Jurkat, Clone E6-1 (cell line): Measurements from ENCODE around the gene FTL.

Source experiments
- DNase-seq: peaks from one replicate; pipeline ENCODE4 v3.0.0-alpha.2; 2011; ENCODE audit warnings: low read depth, low spot score
- H3K4me3 ChIP-seq: 2 replicates; pipeline ENCODE4 v1.5.1; 2011; ENCODE audit warnings: mild to moderate bottlenecking, low read length, control low read depth, moderate library complexity

Gene FTL

DNA sequence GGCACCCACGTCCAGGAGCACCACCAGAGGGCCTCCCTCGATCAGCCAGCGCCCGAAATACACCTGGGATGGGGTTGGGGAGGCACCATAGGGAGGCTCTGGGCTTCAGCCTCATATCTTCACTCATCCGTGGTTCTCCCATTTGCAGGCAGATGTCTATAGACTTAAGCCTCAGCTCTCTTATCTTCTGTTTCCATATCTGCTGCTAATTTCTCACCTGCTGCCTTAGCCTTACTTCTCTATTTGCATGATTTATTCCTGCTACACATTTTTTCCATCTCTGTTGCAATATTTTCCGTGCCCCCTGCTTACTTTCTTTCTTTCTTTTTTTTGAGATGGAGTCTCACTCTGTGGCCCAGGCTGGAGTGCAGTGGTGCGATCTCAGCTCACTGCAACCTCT, 22.2 kb downstream of the FTL start:
- H3K4me3 ChIP-seq = no peak overlapping the region
- DNase-seq = no peak

DNA sequence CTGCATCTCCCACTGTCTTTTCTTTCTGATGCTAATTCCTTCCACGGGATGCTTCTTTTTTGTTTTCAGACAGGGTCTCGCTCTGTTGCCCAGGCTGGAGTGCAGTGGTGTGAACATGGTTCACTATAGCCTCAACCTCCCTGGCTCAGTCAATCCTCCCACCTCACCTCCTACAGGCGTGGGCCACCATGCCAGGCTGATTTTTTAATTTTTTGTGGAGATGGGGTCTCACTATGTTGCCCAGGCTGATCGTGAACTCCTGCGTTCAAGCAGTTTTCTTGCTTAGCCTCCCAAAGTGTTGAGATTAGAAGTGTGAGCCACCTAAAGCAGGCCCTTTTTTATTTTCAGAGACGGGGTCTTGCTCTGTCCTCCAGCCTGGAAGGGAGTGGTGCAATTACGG, 23.2 kb downstream of the FTL start:
- H3K4me3 ChIP-seq = no peak overlapping the region
- no peak for DNase-seq

DNA sequence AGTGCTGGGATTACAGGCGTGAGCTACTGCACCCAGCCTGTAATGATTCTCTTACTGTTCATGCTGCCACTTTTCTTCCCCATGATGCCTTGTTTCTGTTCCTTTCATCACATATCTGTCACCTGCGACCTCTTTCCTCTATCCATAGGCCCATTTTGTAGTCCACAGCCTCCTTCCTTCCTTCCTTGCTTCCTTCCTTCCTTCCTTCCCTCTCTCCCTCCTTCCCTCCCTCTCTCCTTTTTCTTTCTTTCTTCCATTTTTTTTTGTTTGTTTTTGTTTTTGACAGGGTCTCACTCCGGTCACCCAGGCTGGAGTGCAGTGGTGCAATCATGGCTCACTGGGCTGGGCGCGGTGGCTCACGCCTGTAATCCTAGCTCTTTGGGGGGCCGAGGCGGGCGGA, 23.8 kb downstream of the FTL start:
- DNase-seq = no peak

DNA sequence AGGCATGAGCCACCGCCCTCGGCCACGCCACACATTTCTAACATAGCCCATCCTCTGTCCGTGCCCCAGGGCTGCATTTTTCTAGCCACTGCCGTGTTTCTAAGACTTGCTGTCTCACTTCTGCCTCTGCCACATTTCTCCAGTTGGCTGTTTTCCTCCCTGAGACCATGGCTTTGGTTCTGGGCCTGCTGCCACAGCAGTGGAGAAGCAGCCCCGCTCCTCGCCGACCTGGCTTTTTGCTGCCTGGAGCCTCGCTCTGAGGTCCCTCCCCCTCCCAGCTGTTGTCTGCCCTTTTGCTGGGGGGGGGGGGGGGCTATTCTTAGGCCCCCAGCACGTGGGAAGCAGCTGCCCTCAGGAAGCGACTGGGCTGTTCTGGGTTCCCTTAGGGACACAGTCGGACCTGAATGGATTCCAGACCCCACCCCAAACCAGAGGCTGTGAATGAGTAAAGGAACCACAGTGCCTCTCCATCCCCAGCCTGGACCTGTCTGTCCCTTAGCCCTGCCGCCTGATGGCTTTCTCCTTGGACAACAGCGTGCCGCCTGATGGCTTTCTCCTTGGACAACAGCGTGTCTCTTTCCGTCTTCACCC, 24.7 kb downstream of the FTL start:
- no peak for DNase-seq
- no peak overlapping the region for H3K4me3 ChIP-seq

More for the DNA sequence above, 23.8 kb downstream of the FTL start:
- no peak overlapping the region for H3K4me3 ChIP-seq

DNA sequence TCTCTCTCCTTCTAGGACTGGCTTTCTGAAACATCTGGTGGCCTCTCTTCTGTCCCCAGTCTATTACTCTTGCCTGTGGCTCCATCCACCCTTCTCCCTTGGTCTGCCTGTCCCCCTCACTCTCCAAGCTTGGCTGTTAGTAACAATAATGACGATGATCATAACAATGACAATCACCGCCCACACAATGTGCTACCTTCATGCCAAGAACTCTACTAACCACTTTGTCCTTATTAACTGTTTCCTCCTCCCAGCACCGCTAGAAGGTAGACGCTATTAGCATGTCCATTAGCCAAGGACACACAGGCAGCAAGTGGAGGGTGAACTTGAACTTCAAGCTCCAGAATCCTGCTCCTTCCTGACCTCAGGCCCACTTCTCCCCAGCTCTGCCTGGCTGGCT, 25.3 kb downstream of the FTL start:
- no peak overlapping the region for H3K4me3 ChIP-seq
- DNase-seq = no peak

DNA sequence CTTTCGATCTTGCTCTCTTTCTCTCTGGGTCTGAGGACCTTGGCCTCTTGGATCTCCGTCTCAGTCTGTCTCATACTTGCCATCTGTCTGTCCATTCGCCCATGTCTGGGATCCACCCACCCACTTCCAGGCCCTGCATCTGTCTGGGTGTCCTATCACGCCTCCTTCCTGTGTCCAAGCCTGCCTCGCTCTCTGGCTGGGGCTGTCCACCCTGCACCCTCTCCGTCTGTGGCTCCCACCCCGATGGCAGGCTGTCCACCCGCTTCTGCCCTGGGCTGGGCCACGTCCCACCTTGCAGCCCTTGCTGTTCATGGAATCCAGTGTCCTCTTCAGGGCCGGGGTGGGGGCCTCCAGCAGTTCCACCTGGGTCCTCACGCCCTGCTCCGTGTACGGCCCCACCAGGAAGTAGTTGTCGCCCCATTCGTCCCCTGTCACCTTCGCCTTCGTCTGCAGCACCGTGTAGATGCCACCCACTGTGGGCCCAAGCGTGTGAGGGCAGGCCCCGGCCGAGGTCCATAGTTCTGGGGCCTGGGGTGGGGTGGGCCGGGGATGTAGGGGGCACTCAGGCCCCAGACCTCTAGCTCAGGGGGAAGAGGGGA, 26.0 kb downstream of the FTL start:
- no peak overlapping the region for H3K4me3 ChIP-seq
- DNase-seq = no peak

DNA sequence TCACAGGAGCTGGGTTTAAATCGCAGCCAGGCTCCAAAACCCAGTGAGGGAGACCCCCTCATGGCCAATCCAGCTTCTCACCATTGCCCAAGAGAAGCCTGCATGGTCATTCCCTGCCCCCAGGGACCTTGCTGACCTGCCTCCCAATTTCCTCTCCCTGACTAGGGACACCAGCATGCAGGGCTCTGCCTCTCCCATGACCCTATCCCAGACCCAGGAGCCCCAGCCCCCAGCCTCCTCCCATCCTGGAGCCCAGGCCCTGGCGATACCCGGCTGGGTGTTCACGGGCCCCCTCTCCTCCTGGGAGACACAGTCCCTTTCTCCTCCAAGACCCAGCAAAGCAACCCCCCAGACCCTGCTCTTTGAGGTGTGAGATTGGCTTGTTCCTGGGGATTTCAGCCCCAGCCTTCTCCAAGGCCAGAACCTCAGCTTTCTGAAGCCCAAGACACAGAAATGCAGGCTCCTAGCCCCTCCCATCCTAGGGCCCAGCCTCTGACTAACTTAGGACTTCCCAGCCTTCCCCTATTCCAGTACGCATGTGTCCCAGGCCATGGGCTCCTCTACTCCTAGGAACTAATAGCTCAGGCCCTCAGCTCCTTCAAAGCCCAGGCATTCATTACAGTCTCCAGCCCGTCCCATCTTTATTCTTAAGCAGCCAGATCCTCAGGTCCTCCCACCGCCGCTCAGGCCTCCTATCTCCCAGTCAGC, 26.9 kb downstream of the FTL start:
- H3K4me3 ChIP-seq = peak overlapping the region; percentile 72
- no peak for DNase-seq

DNA sequence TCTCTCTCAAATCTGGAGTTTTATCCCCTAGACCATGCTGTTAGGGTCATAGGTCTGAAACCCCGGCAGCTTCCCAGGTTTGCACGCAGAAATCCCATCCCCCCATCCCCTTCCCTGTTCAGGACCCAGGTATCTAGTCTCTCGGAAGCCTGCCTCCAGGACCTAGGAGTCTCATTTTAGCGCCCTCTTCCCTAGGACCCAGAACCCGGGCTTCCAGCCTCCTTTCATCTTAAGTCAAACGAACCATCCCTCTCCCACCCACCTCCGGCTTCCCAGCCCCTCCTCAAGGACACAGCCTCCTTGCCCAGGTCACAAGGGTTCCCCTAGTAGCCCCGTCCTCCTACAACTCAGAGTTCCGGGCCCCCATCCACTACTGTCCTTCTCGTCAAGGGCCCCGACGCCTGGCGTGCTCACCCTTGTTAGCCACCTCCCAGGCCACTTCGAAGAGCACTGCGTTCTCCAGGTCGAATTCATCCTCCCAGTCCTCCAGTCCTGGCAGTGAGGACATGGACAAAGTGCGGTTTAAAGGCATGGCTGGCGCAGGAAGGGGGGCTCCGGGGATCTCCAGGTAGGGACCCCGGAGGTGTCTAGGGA, 27.6 kb downstream of the FTL start:
- DNase-seq = no peak
- peak overlapping the region; percentile 72 for H3K4me3 ChIP-seq

DNA sequence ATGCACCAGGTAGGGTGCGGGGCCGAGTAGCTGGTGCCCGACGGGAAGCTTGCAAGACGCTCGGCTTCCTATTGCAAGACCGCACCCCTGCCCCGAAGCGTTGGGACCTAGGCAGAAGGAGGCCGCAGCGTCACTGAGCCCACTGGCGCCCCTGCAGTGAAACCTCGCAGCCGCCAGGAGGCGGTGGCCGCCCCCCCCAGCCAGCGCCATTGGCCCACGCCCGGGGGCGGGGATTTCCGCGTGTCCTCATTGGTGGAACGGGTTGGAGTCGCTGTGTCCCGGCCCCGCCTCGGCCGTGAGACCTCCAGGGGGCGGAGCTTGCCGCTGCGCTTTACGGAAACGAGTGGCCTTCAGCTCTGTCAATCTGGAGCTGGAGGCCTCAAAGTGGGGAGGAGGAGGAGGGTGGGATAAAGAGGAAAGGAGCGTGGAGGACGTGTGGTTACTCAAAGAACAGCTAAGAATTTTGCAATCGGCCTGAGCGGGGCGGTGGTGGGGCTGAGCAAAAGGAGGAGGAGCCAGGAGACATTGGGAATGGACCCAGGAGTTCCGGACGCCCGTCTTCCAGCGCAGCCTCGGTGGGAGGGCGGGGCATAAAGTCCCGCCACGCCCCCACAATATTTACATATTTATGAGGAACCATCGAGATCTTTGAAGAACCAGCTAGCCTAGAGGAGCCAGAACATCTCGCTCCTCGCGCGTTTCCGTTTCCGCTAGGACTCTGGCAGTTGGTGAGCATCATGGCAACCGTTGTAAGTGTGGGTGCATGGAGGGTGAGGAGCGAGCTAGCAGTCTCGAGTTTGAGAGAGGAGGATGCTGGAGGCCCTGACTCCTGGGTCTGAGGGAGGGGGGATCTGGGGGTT, 28.3 kb downstream of the FTL start, which contains the start of the genes GYS1 and RUVBL2:
Gene GYS1 (minus strand): TSS at position 135 of the 860 bp plus-strand sequence. CDS start 197 bp downstream, outside the sequence.
Gene RUVBL2 (plus strand): TSS at position 713 of the 860 bp plus-strand sequence. CDS start 25 bp downstream, at position 738.
- peak within 1 kb of the TSS; percentile 72 for H3K4me3 ChIP-seq
- DNase-seq = peak; percentile 99

DNA sequence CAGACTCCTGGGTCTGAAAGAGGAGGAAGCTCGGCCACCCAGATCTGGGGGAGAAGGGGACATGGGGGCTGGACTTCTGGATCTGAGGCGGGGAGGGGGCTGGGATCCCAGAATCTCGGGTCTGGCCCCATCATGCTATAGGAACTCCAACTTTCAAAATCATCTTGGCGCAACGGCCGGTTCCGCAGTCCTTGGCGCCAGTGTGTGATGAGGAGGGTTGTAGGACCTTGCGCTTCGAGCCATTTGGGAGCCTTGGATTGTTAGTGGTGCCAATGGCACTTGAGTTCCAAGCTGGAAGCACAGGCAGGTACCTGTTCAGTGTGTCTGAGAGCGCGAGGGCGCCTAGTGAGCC, 28.9 kb downstream of the FTL start:
- DNase-seq = no peak

DNA sequence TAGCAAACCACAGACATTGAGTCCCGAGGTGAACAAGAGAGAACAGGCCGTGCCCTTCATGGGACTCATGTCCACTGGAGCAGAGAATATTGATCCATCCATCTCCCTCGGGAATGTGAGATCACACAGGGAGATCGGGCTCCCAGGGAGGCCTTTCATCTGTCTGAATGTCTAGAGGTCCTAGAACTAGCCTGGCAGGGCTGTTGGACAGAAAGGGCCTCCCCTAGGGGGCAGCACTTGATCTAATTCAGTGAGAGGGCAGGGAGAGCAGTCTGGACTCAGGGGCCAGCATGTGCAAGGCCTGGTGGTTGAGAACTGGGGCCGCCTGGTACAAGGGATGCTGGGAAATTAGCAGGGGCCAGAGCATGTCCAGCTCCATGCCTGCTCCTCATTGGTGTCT, 32.9 kb downstream of the FTL start:
- H3K4me3 ChIP-seq = no peak overlapping the region
- no peak for DNase-seq

More for the DNA sequence above, 28.9 kb downstream of the FTL start:
- H3K4me3 ChIP-seq = peak overlapping the region; percentile 72

DNA sequence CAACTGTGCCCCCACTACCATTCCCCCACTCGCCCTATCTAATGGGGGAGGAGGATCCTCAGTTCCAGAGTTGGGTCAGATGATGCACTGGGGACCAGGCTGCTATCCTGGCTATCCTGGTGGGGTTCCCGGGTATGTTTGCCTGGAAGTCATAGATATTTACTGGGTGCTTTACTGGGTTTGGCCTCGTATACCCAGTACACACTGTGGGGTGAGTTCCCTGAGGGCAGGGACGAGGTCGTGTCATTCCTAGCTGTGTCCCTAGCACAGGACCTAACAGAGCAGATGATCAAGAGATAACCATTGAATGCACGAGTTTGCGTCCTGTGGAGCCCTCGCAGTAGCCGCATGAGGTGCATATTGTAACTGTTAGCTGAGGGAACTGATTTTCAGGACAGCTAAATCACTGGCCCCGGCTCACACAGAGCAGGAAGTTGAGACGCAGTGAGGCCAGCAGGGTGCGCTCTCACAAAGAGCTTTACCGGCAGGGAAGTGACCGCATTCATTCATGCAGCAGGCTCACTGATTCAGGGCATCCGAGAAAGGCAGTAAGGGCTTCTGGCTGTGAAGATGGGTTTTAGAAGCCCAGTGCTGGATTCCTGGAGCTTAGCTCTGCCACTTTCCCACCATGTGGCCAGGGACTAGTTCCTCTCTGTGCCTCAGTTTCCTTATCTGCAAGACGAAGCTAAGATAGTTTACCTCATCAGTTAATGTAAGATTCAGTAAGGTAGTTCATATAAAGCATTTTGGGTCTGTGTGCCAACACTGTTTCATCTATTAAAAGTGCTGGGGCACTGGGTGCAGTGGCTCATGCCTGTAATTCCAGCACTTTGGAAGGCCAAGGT, 34.6 kb downstream of the FTL start:
- no peak overlapping the region for H3K4me3 ChIP-seq
- DNase-seq = peak; percentile 60

DNA sequence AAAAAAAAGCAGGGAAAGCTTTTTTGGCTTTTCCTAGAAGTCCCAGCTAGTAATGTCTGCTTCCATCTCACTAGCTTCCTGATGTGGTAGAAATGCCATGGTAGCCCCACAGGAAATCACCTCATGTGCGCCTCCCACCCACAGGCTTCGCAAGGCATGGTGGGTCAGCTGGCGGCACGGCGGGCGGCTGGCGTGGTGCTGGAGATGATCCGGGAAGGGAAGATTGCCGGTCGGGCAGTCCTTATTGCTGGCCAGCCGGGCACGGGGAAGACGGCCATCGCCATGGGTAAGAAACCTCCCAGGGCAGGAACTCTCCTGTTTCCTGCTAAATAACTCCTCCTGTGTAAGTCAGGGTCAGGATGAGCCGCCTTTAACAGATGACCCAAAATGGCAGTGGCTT, 39.0 kb downstream of the FTL start:
- no peak for DNase-seq
- H3K4me3 ChIP-seq = no peak overlapping the region

DNA sequence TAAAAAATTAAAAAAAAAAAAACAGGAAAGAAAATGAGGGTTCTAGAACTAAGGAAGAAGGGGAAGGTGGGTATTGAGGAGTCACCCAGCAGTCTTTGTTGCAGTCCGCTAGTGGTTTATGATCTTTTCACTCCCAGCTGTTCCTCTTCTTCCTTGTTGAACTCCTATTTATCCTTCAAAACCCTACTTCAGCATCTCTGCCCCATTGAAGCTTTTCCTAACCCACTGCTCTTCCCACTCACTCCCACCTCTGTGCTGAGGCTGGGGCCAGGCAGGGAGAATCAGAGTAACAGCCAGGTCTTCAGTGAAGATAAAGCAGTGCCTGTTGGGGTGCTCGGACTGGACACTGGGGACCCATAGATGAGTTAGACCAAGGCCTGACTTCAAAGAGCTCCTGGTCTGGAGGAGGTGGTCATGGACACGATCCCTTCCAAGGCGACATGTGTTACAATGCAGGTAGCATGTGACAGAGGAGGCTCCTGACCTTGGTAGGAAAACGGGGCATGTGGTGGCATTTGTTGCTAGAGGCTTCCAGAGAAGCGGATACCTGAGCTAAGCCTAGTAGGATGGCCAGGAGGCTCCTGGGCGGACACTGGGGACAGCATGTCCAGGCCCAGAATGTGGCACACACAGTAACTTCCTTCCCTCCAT, 40.0 kb downstream of the FTL start:
- H3K4me3 ChIP-seq = no peak overlapping the region
- DNase-seq = no peak

DNA sequence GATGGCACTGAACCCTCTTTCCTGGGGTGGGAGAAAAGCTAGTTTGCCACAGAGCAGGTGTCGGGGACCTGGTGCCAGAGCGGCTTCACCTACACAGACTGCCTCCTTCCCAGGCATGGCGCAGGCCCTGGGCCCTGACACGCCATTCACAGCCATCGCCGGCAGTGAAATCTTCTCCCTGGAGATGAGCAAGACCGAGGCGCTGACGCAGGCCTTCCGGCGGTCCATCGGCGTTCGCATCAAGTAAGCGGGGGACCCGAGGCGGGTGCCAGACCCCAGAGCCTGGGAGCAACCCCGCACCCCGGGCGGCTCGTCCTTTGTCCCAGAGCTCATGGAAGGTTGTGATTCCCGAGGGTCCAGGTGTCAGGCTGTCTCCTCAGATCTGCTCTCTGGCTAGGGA, 41.8 kb downstream of the FTL start:
- no peak for DNase-seq
- no peak overlapping the region for H3K4me3 ChIP-seq

DNA sequence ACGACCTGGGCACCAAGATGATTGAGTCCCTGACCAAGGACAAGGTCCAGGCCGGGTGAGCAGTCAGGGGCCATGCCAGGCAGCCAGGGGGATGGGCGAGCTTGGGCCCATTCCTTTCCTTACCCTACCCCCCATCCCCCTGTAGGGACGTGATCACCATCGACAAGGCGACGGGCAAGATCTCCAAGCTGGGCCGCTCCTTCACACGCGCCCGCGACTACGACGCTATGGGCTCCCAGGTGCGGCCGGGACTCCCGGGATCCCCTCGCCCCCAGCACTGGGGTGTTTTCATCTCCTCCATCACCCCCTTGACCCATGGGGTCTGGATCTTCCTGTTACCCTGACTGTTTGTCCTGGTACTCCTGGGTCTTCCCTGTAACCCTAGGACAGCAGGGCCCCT, 44.7 kb downstream of the FTL start:
- DNase-seq = no peak
- no peak overlapping the region for H3K4me3 ChIP-seq

DNA sequence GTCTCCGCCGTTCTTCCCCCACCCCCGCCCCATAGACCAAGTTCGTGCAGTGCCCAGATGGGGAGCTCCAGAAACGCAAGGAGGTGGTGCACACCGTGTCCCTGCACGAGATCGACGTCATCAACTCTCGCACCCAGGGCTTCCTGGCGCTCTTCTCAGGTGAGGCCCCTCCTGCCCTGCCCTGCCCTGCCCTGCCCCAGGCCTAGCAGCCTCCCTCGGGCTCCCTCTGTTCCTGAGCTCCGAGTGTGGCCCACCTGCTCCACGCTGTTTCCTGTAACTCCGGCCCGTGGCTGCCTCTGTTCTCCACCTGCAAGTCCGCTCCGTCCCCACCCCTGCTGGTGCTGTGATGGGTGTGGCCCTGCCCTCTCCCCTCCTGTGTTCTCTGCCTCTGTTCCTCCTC, 45.3 kb downstream of the FTL start:
- H3K4me3 ChIP-seq = no peak overlapping the region
- no peak for DNase-seq

DNA sequence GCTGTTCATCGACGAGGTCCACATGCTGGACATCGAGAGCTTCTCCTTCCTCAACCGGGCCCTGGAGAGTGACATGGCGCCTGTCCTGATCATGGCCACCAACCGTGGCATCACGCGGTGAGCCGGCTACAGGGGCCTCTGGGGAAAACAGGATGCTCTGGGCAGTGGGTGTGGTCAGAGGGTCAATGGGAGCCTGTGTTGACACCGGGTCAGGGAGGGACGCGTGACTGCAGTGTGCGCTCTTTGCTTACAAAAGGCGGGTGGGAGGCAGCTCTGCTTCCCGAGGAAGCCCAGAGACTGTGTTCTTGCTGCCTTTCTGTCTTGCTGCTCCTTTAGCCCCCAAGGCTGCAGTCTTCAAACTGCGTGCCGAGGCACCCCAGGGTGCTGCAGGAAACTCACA, 46.1 kb downstream of the FTL start:
- no peak for DNase-seq
- no peak overlapping the region for H3K4me3 ChIP-seq
